ENCODE data around the gene HTRA3.

- TF ChIP-seq CTCF (IDR thresholded peaks at IDR 0.05 in 8 of 11, conservative IDR thresholded peaks at IDR 0.05 in 3 of 11) (no peak), POLR2AphosphoS5 (IDR thresholded peaks at IDR 0.05) (no peak), POLR2A (IDR thresholded peaks at IDR 0.05) (no peak)
Observed at GRCh38 chr4:8225706-8226443, 43.7 kb upstream of the HTRA3 start.
